GM18519 (cell line): ENCODE measurements around the gene TUSC2.

Source experiments
- ATAC-seq: cut with Tn5 transposase; IDR thresholded peaks from one replicate; pipeline ENCODE4 v1.9.1; 2021; ENCODE audit warnings: mild to moderate bottlenecking, moderate library complexity; ENCODE audit not compliant: unreplicated experiment, low FRiP score

Gene TUSC2, protein sequence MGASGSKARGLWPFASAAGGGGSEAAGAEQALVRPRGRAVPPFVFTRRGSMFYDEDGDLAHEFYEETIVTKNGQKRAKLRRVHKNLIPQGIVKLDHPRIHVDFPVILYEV

DNA sequence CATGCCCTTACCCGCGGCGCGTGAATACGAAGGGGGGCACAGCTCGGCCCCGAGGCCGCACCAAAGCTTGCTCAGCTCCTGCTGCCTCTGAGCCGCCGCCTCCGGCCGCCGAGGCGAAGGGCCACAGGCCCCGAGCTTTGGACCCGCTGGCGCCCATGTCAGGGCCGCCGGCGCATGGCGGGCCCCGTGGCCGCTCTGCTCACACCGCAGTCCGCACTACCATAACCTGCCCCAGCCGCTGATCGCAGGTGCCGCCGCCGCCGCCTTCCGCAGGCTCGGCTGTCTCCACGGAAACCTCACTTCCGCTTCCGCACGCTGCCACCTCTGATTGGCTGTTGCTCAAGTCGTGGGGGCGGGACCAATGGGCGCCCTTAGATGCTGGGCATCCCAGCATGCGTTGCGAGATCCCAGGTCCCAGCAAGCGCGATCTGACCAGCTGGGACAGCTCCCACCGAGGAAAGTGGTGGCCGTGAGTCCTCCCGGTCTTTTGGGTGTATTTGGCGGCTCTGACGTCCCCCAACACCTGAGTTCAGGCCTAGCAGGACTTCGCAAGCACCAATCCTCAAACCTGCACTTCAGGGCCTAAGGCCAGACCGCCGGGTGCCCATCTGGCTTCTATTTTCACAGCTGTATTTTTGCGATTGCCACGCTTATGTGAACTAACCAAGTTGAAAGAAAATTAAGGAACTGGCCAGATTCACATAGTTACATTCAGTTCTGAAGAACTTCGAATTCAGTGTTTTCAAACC, at the start of gene TUSC2:
Gene TUSC2 (minus strand): TSS at position 281 of the 749 bp plus-strand sequence. CDS start 124 bp downstream, at position 157.
- peak; percentile 63 for ATAC-seq

DNA sequence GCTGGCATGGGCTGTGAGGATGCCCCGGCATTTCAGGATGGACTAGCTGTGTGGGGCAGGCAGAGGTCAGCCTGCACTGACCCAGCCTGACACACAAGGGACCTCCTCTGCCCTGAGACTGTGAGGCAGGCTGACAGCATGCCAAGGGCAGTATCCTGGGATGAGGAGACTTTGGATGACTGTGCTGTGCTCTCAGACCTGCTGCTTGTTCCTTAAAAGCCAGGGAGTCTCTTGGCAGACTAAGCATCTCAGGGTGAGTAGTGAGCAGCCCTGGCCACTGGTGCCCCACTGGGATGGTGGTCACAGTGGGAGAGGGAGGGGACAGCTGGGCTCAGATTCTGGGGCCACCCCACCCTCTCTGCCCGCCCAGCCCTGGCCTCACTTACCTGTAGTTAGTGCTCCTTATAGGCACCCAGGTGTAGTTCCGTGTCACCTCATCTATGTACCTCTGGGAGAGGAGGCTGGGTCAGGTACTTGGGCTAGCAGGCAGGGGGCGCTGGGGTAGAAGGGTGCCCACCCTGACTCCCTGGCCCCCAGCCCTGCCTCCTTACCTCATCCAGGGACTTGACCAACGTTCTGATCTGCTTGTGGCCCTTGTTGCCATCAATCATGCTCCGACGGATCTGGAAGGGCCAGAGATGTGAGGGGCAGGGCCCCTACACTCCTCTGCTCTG, 47.4 kb upstream of the TUSC2 start:
- ATAC-seq = no peak

DNA sequence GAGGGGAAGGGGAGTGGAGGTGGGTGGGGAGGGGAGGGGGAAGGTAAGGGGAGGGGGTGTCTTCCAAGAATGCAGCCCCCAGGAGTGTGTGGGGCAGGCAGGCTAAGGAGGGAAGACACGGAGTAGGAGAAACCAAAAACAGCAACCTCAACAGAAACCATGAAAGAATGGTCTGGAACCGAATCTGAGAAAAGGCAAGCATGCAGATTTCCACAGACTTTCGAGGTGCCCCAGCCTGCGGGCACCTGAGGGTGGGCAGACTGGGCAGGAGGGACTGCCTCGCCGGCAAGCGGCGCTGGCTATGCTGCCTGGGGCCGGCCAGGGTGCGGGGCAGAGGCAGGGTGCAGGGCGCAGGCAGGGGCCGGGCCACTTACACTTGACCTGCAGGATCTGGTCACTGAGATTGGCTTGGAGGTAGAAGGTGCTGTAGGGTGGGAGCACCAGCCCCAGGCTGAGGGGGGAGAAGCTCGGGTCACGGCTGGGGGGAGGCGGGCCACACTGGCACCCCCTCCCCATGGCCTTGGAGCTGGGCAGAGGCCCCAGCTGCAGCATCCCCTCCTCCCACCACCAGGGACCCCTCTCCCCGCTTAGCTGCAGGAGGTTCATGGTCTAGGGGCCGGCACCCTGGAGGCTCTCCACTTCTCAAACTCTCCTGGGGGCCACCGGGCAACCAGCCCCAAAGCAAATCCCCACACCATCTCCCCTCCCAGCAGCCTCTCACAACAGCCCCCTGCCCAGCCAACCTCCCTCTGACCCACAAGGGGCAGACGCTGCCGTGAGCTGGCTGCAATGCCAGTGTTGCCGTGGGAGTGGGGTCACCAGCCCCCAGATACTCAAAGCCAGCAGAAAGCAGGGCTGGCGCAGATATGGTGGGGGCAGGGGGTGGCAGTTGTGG, 46.6 kb upstream of the TUSC2 start:
- no peak for ATAC-seq

DNA sequence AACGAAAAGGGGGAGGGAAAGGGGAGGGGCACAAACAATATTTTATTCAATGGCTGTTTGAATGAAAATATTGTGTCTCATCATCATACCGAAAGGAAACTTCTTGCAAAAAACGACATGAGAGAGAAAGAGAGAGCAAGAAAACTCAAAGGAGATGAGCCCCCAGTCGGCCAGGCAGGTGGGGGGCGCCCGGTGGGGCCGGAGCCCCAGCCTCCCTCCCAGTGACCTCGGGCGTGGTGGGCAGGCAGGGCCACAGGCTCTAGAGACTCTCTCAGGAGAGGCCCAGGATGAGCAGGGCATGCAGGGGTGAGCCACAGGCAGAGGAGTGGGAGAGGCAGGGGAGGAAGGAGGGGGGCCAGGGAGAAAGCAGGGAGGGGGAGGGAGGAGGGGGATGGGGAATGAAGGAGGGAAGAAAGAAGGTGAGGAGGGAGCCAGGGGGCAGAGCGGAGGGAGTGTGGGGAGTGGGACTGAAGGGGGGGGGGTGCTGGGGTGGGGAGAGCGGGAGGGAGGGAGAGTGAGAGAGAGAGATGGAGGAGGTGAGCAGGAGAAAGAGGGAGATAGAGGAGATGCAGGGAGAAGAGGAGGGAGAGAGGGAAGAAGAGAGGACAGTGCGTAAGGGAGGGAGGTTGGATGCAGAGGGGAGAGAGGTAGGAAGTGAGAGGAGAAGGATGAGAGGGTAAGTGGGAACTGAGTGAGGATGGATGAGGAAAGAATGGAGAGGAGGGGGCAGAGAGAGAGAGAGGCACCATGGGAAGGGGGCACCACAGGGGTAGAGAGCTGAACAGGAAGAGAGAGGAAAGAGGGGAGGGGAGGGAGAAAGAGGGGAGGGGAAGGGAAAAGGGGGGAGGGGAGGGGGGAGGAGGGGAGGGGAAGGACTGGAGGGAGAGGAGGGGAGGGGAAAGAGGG, 45.4 kb upstream of the TUSC2 start:
- no peak for ATAC-seq

DNA sequence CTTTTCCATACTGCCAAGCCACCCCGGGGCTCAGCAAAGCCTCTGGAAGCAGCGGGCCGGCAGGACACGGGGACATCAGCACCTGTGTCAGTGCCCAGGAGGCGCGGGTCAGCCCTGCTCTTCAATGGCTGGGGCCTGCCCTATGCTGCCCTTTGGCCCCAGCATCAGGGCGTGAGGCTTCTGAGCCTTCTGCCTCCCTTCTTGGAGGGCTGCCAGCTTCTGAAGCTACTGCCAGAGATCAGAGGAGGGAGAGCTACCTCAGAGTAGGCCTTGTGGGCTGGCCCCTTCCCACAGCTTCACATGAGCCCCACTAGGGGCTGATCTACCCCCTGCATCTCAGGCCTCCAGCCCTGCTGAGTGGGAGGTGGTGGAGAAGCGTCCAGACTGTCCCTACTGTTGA, 44.3 kb upstream of the TUSC2 start:
- no peak for ATAC-seq

DNA sequence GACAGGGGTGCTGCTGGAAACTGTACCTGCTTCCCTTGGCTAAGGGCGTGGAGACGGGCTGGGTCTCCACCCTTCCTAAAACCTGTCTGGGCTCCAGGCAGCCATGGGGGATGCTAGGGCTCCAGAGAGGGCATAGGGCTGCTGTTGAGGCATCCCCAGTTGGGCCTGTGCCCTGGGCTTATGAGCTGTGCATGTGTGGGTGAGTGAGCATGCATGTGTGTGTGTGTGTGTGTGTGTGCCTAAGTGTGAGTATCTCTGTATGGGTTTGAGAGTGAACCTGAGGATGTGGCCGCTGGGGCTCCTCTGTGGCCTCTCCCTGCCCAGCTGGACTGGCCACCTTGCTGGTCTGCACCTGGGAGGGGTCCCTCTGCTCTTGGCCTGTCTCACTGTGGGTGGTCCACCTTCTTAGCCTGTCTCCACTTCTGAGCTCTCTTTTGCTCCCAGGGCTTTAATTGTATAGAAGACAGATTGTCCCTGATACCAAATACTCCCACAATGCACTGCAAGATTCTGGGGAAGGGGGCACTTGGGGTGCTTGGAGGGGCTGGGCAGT, 43.2 kb upstream of the TUSC2 start:
- ATAC-seq = no peak

DNA sequence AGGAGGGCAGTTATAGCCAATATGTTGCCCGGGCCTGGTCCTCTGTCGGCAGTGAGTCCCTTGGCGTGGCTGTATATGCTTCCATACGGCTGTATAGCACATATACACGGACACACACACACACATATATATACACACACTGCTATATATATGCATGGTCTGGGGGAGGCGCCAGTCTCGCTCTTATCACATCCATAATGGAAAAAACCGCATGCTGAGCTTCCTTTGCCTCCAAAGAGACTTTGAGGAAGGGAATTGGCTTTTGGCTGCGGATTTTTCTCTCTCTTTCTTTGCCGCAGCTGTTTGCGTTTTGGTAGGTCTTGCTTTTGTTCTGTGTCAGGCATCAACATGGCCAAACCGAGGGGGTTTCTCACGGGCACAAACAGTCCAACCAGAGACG, 42.6 kb upstream of the TUSC2 start:
- no peak for ATAC-seq

DNA sequence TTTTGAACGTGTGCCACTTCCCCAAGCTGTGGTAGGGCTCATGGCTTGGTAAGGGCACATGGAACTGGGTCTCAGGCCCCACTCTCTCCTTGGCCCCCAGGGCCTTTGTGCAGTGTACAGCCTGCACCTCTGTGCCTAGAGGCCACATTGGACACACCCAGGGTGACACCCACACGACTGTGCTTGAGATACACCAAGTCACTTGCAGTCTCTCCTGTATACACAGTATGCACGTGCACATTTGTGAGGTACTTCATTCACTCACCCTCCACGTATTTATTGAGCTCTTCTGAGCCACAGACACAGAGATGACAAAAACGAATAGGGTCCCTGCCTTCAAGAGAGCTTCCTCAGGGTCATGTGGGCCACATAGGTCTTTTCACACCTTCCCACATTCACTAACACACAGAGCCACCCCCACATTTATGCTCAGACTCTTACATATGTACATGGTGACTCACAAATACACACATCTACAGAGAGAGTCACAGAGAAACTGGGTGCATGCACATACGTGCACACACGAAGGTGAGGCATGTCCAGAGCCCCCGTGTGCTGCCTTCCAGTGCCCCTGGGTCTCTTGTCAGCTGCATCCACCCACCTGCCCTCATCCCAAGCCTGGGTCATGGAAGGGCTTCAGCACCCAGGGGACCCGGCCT, 41.1 kb upstream of the TUSC2 start:
- no peak for ATAC-seq

DNA sequence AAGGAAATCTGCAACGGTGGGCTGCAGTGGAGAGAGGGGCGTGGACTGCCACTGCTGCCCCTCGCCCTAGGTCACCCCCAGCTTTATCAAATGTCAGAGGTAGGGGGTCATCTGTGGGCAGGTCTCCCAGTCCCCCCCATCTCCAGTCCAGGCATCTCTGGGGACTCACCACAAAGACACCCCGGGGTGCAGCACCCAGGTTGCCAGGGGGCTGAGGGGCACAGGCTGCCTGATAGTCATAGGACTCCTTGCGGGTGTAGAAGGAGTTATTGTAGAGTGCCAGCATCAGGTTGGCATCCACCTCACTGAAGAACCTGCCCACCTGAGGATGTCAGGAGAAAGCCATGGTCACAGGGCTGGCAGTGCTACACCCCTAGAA, 37.8 kb upstream of the TUSC2 start:
- ATAC-seq = no peak

DNA sequence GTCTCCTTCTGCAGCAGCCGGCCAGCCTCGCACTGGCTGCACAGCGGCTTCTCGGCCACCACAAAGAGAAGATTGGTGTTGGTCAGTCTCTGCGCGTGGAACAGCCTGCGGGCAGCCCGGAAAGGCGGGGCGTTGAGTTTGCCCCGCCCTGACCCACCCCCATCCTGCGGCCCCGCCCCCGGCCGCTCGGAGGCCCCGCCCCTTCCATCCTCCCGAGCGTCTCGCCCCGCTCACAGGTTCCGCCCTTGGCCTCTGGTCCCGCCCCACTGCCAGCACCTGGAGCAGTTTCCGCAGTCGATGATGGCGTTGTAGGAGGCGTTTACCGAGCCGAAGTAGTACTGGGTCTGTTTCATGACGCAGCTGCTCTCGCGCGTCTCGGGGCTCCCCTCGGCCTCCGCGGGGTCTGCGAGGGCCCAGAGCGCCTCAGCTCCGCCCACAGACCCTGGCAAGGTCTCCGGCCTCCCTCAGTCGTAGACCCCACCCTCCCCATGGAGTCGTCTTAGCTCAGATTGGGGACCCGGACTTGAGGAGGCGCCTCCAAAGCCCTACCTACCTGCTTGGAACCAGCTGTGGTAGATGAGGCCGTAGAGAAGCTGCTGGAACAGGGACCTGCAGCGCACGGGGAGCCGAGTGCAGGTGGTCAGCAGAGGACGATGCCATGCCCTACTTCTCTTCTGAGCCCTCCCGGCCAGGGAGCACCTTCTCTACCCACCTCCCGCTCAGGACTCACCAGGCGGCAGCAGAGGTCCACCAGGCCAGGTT, 37.2 kb upstream of the TUSC2 start:
- ATAC-seq = peak; percentile 68

DNA sequence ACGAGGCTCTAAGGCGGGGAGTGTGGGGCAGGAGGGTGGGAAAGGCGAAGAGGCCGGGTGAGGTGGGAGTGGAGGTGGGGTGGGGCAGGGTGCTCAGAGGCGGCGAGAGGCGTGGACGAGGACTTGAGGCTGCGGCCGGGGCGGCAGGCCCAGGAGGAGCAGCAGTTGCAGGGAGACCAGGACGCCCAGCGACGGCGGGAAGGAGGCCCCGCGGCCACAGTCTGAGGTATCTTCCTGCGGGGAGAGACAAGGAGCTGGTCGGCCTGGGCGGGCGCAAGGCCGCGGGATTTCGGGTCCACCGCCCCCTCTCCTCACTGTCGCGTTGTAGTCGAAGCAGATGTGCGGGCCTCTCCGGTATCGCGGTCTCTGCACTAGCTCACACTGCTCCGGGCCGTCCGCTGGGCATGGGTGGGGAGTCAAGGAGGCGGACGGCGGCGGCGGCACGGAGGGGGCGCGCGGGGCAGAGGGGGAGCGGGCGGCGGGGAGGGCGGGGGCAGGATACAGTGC, 36.6 kb upstream of the TUSC2 start:
- no peak for ATAC-seq

DNA sequence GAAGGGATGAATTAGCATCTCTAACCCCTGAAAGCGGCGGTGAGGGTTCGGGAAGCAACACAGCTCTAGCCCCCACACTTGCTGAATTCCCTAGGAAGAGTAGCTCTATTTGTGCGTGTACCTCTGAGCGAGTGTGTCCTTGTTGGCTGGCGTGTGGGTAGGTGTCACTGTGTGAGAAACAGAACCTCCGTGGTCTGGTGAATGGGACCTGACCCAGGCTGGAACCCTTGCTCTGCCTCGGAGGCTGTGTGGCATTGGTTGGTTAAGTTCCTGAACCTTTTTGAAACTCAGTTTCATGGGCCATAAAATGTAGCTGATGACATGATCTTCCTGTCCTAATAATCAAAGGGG, 31.7 kb upstream of the TUSC2 start:
- no peak for ATAC-seq

DNA sequence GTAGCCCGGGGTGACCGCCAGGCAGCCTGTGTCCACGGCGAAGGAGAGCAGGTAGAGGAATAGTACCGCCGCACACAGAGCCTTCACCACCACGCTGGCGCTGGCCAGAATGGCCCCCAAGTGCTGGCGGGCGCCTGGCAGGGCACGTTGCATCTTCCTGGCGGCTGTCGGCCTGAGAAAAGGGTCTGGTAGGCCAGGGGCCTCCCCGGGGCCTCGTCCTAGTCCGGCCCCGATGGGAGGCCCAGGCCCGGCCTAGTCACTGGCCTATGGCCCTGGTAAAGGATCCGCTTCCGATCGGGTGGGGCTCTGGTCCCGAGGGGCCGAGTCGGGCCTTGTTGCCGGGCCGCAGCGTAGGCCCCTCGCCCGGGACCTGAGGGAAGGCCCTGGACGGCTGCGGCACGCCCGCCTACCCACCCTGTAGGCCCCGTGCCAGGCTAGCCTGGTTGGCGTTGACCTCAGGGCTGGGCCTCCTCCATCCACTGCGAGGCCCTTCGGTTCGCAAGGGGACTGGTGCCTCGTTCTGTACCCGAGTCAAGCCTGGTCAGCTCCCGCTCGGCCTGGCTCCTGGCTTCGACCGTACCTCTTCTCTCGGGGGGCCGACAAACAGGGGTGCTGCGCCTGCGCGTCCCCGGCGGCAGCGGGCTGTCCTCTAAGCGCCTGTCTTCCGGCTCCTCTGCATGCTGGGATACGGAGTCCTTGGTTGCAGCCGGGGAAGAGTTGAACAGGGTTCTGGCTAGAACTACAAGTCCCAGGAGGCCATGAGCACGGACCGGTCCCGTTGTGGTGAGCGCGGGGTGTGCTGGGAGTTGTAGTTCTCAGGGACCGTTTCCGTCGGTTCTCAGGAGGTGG, 31.1 kb upstream of the TUSC2 start, which contains the start of gene TMEM115:
Gene TMEM115 (minus strand): TSS at position 611 of the 849 bp plus-strand sequence. CDS start 458 bp downstream, at position 153.
- ATAC-seq = peak; percentile 96

DNA sequence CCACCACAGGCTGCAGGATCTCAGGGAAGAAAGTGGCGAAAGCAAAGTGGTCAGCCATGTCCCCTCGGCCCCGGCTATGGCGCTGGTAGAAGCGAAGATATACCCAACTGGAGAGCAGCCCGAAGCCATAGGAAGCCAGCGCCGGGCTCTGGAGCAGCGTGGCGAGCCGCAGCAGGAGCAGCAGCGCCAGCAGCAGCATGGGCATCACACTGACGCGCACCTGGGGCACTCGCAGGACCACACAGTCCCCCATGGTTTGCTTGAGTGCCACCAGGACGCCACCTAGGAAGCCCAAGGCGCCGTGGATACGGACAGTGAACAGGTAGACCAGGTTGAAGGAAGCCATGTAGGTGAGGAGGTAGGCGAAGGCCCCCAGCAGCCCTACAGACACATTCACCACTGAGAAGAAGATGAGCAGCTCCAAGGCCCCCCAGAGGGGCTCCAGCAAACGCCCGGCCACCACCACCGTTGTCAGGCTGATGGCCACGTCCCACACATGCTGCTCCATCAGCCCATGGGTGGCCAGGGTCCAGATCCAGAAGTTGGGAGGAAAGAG, 30.4 kb upstream of the TUSC2 start:
- no peak for ATAC-seq

DNA sequence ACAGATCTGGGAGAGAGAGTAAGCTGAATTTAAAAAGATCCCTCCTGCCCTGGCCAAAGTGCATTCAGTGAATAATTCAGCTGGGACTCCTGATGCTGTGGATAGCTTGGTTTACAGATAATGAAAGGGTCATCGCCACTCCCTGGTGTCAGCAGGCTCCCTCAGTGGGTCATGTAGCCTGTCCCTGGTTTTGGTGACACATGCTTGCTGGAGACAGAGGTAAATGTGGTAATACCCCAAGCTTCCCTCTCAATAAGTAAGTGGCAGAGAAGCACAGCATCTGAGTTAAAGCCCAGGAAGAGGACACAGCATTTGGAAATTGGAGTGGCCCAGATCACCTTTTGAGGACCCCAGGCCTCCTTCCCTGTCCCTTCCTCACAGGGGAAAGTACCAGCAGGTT, 29.5 kb upstream of the TUSC2 start:
- ATAC-seq = no peak

DNA sequence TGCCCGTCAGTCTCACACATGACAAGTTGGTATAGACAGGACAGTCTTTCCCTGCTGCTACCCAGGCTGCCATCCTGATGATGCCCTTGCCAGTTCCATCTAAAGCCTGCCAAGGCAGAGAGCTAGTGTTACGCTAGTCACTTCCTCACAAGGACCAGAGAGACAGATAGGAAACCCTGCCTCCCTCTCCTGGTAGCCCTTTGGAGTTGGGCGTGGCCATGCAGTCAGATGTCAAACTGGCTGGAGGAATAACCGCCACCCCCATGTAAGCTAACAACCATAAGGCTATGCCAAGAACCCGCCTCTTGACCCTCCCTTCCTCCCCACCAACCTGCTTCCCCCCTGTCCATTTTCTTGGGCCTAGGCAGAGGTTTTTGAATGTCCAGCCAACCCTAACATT, 28.5 kb upstream of the TUSC2 start:
- ATAC-seq = no peak
